GM12874 (cell line): ENCODE data around the gene RCVRN.

Source experiments
- TF ChIP-seq, protein P1 (sequence below): IDR thresholded peaks from 2 replicates; pipeline ENCODE4 v1.5.1; 2011; ENCODE audit warnings: low read depth, mild to moderate bottlenecking, control low read depth, low read length, moderate library complexity; ENCODE audit not compliant: insufficient read depth

Gene RCVRN

DNA sequence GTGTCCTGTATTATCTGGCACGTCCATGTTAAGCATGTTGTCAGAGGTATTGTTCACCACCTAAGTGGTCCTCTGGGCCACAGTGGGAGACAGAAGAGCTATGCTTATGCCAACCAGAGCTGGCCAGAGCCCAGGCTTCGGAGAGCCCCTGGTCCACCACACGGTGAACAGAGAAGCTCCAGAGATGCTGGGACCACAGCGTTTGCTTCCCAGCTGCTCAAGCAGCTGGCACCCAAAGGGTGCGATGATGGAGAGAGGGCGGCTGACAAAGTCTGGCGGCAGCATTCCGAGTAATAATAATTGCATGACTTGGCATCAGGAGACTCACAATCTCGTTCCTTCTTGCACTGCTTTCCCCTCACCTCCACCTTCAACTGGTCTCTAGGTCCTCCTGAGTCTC, 35.8 kb upstream of the RCVRN start:
- TF ChIP-seq, protein P1, sequence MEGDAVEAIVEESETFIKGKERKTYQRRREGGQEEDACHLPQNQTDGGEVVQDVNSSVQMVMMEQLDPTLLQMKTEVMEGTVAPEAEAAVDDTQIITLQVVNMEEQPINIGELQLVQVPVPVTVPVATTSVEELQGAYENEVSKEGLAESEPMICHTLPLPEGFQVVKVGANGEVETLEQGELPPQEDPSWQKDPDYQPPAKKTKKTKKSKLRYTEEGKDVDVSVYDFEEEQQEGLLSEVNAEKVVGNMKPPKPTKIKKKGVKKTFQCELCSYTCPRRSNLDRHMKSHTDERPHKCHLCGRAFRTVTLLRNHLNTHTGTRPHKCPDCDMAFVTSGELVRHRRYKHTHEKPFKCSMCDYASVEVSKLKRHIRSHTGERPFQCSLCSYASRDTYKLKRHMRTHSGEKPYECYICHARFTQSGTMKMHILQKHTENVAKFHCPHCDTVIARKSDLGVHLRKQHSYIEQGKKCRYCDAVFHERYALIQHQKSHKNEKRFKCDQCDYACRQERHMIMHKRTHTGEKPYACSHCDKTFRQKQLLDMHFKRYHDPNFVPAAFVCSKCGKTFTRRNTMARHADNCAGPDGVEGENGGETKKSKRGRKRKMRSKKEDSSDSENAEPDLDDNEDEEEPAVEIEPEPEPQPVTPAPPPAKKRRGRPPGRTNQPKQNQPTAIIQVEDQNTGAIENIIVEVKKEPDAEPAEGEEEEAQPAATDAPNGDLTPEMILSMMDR = no peak

DNA sequence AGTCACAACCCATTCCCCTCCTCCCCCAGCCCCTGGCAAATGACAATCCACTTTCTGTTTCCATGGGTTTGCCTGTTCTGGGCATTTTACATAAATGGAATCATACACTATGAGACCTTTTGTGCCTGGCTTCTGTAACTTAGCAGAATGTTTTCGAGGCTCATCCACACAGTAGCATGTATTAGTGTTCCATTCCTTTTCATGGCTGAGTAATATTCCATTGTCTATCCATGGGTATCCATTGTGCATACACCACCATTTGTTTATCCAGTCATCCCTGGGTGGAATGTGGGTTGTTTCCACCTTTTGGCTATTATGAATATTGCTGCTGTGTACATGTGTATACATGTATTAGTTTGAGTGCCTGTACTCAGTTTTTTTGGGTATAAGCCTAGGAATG, 33.7 kb upstream of the RCVRN start:
- TF ChIP-seq, protein P1 = no peak

DNA sequence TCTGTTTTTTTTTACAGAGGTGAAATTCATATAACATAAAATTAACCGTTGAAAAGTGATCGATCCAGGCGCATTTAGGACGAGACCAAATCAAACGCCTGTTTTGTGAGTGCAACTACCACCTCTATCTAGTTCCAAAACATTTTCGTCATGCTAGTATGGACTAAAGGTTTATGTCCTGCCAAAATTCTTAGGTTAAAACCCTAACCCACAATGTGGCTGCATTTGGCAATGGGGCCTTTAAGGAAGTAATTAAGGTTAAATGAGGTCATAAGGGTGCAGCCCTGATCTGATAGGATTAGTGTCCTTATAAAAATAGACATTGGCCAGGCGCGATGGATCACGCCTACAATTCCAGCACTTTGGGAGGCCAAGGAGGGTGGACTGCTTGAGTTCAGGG, 32.8 kb upstream of the RCVRN start:
- TF ChIP-seq, protein P1 = no peak

DNA sequence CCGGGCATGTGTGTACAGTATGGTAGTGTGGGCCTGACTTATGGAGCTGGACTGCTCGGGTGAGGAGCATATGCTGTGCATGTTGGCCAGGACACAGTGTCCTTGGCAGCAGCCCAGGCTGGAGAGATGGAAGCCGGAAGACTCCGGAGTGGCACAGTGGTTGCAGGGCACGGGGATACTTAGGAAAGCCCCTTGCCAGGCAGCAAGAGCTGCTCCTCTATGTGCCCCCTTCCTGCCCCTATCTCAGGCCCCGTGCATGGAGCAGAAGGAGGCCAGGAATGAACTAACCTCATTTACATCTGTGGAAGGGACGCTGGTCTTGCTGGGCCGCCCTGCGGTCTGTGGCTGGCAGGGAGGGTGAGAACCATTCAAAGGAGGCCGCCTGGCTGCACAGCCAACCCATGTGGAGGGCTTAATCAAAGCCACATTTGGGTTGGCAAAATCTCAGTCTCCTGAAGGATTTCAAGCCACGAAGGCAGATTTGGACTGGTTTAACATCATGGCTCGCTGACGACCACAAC, 32.2 kb upstream of the RCVRN start:
- TF ChIP-seq, protein P1 = no peak

DNA sequence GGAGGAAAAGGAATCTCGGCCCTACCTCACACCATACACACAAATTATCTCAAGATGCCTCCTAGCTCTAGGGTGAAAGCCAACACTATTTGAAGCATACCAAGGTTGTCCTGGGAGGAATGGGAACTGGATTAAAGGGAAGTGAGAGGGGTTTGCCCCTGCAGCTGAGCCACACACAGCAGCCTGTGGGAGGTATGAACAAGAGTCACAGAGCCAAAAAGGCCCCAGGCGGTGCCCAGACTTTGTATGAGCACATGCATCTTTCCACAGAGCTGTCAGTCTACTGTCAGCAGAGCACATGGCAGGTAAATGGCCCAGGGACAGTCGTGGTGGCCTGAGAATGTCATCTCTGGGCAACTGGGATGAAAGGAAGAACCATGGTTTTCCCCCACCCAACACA, 31.0 kb upstream of the RCVRN start:
- TF ChIP-seq, protein P1 = no peak

DNA sequence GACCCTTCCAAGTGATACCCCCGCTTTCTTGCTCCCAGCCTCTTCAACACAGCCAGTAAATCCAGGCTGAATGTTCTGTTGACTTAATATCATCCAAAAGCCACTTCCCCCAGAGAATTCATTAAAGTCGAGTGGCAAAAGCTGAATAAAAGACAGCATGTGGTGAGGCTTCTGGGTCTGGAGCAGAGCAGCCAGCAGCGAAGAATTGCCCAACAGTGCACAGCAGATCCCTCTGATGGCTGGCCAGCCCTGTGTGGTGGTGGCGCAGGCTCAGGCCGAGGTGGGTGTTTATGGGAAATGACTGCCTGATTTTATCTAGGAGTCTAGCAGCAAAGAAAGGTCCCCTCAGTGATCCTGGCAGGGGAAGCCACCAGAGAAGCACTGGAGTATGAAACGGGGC, 30.3 kb upstream of the RCVRN start:
- TF ChIP-seq, protein P1 = no peak

DNA sequence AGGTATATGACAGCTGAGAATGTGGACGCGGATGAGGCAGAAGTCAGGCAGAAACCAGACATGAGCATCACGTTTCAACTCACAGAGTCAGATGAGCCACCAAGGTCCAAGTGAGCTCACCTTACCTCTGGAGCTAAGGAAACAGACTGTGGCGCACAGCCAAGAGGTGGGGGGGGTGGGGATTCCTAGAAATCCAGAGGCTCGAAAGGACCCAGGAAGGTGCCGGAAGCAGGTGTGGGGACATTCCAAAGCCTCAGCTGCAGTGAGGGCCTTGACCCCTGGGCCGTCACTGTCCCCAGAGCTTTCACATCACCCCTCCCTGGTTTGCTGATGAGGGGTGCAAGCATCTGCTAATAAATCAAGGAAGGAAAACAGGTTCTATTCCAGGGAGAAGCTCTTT, 29.3 kb upstream of the RCVRN start:
- TF ChIP-seq, protein P1 = no peak
